ENCODE data around the gene BRD1.
"Not testable (repeated sequence)": the region's sequence is repeated elsewhere in the genome, so short reads cannot be mapped to it uniquely, and the experiment has no call there.

The BRD1 gene

DNA sequence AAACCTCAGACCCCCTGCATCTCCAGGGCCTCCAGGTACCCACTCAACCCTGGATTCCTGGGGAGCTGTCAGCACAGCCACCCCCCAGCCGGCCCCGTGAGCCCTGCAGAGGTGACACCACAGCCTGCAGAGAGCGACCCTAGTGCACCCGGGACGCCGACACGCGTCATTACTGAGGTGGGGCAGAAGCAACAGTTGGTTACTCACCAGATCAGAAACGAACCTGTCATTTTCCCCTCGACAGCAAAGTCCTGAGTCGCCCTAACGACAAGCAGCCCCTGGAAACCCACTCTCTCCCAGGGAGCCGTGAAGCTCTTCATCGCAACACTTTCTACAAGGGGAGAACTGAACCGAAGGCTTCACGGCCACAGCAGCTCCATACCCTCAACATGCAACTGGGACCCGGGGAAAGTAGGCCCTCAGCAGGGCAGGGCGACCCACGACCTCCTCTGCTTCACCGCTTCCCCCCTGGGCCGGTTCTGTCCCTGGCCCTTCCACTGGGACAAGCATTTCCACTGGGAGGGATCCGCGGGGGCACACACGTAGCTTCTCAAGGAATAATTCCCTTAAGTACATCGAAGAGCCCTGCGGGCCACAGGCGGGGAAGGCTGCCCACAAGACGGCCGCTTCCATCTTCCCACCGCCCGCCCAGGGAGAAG, 1.6 kb downstream of the BRD1 start:
- DNase-seq = peak; percentile 28 to 56 (median 46)

DNA sequence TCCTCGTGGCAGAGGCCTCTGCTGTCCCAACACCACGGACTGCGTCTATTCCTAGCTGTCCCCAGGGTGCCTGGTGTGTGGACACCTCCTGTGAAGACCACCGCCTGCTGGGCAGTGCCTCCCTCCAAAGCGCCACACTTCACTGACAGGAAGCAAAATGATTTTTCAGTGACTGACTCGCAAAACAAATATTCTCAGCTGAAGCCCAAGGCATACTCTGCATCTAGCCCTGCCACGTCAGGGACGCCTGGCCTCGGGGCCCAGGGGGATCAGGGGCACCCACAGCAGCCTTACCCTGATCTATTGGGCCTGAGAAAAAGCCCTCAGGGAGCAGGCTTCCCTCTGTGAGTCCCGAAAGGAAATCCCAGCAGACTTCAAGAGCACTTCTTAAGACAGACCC, 2.2 kb downstream of the BRD1 start:
- DNase-seq = no peak

DNA sequence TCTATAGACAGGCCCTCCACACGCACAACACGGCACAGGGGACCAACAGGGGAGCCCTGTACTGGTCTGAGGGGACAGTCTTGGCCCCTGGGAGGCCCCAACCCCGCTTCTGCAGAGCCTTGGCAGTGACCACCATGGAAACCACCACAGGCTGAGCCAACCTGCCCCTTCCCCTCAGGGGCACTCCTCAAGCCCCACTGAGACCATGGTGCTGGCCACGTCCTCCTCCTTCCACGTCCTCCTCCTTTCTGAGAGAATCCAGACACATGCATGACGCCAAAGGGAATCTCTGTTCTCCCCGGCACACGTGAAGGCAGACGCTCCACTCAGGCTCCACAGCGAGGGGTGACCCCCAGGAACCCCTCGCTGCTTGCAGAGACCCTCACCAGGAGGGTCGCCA, 2.7 kb downstream of the BRD1 start:
- DNase-seq = no peak

DNA sequence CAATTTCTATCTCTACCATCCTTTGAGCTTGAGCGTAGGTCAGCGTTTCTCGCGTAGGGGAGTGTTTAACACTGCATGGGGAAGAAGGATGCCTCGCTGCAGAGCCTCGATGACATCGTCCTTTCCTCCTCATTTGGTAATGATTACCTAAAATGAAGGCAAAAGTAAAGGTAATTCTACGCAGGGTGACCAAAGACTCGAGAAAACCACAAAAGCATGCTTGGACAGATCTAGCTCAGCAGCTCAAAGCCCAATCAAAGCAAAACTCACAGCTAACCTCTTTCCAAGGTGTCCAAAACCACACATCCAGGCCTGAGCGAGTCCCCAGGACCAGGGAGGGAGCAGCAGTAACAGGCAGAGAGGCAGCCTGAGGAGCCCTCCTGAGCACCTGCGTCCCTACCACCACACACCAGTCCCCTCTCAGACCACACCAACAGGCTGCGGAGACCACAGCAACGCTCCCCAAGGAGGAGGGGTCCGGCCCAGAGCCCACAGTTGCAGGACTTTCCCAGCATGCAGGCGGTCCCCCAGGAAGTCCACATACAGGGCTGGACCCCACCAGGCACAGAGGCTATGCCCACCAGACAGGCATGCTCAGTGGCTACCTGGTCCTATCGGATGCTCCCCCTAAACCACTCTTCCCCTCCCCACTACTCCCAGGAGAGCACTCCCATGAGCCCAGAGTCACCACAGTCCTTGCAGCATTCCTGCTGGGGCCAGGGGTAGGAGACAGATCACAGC, 3.3 kb downstream of the BRD1 start:
- DNase-seq = no peak

DNA sequence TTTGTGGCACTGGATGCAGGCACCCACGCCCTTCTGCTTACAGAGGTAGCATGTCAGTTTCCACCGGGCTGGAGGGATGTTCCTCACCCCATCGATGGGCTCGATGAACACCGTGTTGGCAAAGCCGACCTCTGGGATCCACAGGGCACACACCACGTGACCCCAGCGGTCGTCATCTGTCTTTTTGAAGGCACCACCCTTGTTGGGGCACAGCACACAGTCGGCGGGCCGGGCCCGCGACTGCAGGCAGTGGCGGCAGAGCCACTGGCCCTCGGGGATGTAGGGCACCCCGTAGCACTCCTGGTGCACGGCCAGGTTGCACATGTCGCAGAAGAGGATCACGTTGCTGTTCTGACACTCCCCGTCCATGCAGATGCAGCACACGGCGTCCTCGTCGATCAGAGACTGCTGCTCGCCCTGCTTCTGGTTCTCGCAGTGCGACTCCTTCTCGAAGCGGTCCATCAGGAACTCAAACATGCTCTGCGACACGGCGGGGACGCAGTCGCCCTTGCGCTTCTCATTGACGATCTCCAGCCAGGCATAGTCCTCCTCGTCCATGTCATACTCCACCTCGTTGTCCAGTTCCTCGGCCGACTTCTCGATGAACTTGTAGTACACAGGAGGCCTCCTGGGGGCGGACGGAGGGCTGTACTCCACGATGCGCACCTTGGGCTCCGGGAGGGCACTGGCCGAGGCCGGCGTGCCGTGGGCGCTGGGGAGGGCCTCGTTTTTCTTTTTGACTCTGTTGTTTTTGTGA, 4.2 kb downstream of the BRD1 start:
- DNase-seq = no peak

DNA sequence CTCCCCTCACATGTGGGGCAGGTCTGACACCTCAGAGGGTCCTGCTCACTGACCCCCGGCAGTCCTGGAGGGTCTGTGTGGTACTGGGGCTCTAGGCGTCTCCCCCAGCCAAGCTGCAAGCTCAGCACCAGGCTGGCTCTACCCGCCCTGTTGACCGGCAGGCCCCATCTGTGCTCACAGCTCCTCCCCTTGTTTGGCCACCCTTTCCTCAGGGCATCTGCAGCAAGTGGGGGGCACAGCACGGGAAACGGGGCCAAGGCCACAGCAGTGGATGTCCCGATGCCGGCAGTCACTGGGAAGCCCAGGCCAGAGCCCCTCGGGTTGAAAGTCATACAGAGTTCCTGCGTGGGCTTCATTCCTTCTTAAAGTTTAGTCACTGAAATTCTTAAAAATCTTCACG, 5.9 kb downstream of the BRD1 start:
- not testable (repeated sequence) for DNase-seq

DNA sequence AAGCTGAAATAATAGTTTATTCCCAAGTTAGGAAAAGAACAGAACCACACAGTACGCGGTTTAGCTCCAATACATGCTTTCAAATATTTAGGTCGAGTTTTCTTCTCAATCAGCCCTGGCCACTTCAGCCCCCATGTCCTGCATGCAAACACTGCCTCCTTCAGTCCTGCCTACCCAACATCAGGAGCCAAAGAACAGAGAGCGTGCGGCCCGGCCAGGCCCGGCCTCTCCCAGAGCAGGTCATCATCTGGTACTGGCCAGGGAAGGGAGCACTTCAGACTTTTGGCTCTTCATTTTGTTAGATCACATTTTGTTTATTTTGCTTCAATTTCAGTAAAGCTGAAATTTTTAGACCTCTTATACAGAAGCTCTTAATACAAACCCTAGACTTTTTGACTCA, 6.7 kb downstream of the BRD1 start:
- no peak for DNase-seq

DNA sequence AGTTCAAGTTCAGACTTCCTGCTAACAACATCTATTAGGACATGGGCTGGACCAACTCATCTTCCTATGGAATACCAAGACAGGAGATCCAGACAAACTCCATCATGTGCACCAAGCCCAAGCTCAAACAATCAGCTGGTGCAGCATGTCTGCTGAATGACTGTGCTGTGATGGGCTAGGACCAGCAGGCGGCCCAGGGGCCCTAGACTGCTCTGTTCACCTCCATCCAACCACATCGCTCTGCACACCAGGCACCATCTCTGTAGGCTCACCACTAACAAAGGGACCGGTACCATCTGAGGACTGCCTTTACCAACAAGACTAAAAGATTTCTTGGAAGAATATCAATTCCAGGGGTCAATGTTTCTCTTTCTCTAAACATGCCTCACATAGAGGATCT, 10.3 kb downstream of the BRD1 start:
- no peak for DNase-seq

DNA sequence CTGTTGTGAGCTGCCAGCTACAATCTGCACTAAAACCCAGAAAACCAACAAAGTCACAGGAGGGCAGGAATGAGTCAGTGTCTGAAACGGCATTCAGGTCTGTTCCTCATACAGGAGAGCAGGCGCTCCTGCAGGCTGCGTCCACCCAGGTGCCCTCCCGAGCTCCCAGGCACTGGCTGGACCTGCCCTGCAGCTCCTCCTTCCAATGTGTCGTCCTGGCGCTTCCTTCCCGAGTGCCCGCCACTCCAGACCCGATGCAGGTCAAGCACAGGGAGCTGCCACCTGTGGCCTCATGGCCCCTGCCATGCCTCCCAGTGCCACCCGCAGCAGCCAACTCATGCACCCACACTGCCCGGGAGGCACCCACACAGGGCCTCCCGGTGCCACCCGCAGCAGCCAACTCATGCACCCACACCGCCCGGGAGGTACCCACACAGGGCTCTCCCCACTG, 12.0 kb downstream of the BRD1 start:
- no peak for DNase-seq

DNA sequence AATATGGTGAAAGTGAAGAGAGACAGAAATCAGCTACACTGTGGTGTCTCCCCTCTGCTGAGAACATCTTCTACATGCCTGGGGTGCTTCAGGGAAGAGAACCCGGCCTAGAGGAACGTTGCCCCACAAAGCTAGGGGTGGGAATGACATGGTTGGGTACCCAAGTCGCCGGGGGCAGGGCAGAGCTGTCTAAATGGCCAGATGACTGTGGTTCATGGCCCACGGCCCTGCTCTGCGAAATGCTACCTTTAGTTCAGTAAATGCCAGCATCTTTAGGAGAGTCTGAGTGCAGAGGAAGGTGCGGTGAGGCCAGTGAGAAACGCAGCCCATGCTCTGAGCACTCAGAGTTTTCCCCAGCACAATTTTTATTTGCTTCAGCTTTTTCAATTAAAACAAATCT, 12.8 kb downstream of the BRD1 start:
- no peak for DNase-seq

DNA sequence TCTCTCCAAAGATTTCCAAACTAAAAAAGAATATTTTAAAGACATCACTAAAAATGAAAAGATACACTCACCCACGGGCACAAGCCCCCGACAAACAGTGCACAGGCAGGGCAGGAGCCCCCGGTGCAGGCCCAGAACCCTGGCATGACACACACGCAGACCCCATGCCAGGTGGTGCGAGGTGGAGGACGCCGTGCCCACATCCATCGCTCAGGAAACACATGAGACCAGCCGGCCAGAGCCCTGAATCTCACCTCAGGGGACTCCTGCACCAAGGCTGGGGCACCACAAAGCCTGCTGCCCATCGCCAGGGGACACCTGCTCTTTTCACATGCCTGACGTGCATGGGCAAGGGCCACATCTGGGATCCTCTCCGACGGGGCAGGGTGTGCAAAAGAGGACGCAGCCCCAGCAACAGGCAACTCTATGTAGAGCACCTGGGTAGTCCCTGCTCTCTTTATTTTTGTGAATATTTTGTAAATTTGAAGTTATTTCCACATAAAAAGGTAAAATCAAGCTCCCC, 13.4 kb downstream of the BRD1 start:
- no peak for DNase-seq

DNA sequence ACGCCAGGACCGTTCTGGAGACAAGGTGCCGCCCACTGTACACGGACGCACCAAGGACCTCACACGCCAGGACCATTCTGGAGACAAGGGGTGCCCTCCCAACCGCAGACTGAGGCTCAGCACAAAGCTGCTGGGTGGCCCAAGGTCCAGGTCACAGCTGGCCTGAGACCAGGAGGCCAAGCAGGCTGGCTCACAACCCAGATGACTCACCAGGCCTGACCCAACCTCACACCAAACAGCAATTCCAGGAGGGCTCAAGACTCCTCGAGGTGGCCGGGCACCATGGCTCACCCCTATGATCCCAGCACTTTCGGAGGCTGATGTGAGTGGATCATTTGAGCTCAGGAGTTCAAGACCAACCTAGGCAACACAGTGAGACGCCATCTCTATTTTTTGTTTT, 14.8 kb downstream of the BRD1 start:
- DNase-seq = no peak

DNA sequence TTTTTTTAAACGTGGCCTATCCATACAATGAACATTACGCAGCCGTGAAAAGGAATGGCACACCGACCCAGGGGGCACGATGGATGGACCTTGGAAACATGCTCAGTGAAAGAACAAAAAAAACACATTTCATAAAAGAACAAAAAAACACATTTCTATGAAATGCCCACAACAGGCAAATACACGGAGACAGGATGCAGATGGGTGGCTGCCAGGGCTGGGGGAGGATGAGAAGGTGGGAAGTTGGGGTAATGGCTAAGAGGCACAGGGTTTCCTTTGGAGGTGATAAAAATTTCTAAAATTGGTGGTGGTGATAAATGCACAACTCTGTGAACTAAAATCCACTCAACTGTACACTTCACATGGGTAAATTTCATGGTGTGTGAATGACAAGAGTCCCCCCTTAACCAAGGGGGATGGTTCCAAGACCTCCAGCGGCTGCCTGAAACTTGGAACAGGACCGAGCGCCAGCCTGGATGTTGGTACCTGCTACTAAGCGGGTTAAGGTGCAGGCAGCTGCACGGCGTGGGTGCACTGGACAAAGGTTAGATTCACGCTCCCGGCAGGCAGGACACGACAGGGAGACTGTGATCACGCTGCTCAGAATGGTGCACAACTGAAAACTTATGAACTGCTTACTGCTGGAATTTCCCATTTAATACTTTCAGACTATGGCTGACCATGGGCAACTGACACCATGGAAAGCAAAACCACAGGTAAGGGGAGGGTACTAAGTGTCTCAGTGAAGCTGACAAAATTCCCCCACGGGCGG, 16.5 kb downstream of the BRD1 start:
- no peak for DNase-seq

DNA sequence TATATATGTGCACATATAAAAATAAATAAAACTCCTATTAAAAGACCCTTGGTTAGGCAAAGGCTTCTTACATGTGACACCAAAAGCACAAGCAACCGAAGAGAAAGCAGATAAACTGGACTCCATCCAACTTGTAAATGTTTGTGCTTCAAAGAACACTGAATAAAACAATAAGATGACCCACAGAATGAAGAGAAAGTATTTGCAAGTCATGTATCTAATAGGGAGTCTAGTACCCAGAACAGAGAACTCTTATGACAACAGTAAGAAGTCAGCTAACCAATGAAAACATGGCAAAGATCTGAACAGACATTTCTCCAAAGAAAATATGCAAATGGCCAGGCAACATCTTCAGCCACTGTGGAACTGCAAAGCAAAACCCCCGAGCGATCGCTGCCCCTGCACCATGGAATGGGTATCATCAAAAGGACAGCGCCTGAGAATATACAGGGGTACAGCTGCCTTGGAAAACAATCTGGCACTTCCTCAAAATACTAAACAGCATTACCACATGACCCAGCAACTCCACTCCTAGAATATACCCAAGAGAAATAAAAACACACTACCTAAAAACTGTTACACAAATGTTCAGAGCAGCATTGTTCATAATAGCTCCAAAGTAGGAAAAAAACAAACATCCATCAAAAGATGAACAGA, 17.2 kb downstream of the BRD1 start:
- no peak for DNase-seq

DNA sequence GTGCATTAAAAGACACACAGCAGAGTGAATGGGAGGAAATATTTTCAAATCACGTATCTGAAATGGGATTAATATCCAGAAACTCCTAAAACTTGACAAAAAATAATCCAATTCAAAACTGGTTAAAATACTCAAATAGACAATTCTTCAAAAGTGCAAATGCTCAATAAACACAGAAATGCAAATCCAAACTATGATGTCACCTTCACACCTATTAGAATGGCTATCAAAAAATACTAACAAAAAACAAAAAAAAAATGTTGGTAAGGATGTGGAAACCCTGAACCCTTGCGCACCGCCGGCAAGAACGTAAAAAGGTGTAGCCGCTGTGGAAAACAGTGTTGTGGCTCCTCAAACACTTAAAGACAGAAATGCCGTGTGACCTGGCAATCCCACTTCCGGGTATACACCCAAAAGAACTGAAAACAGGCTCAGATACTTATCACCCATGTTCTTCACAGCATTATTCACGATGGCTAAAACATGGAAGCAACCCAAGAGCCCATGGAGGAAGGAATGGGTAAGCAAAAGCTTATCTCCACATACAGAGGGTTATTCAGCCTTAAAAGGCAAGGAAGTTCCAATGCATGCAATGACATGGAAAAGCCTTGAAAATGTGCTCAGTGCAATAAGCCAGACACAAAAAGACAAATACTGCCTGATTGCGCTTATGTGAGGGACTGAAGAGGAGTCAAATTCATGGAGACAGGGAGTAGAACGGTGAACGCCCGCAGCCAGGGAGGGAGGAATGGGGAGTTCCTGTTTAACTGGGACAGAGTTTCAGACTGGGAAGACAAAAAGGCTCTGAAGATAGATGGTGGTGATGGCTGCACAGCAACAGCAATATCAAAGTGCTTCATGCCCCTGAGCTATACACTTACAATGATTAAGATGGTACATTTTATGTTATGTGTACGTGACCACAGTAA, 19.6 kb downstream of the BRD1 start:
- peak; percentile 11 to 82 (median 56) for DNase-seq

DNA sequence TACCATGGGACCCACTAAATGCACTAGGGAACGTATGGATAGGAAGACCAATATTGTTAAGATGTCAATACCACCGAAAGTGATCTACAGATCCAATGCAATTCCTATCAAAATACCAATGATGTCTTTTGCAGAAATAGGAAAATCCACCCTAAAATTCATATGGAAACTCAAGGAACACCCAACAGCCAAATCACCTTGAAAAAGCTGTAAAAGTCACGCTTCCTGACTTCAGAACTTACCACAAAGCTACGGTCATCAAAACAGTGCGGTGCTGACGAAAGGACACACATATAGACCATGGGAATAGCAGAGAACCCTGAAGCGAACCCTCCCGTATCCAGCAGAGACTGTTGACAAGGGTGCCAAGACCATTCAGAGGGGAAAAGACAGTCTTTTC, 20.5 kb downstream of the BRD1 start:
- DNase-seq = no peak

DNA sequence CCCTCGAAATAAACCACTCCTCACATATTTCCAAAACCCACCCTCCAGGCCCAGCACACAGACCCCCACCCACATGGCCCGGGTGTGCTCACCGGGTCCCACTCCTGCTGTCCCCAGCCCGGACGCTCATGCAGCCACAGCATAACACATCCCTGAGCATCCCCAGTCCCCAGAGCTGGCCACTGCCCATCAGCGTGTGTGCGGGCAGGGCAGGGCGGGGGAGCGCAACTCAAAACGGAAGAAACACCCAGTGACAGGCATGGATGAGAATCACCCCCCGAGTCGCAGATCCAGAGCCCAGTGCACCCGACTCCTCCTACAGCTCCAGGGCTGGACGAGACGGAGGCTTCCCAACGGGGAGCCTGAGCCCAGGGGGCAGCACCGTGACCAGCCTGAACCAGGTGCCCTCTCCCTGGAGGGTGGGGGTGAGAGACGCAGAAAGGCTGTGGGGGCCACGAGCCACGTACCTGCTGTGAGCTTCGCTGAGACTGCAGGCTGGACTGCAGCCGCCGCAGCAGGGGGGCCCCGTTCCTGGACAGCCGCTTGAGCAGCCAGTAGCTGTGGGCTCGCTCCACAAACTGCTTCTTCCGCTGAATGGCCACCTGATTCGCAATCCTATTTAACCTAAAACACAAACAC, 23.8 kb downstream of the BRD1 start:
- DNase-seq = no peak

DNA sequence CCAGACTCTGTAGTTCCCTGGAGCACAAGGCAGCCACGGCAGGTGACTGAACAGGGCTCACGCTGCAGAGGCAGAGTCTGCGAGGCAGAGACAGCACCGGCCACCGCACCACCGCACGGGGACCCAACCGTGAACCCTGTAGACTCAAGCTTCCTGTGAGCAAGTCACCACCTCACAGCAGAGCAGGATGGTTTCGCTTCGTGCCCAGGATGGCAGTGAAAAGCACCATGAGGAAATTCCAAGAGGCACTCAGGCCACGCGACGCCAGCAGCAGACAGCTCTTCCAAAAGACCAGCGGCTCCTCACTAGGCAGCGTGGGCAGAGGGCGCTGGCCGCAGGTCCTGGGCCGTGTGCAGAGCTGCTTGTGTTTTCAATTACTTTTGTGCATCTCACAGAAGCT, 24.5 kb downstream of the BRD1 start:
- DNase-seq = no peak

DNA sequence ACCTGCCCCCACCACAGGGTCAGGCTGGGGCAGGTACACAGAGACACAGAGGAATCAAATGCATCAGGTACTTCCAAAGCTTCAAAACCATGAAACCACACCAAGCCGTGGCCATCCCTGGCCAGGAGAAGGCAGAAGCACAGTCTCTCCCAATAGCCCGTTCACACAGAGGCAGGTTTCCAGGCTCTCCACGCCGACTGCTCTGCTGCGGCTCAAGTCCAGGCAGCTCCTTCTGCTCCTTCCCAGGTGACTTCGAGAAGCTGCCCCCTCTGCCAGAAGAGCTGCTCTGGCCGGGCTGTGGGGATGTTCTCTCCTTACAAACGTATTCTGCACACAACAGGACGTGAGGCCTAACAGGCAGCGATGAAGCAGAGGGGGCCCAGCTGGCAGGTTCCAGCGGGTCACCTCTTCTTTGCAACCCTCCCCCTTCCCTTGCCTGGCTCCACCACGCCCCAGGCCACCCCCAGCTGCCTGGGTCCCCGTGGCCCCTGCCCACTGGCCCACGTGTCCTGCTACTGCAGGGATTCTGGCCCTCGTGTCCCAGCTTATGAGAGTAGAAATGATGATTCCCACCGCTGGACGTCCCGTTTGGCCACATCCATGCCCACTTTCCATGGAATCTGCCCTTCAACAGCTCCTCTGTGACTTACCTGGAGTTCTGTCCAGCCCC, 26.1 kb downstream of the BRD1 start:
- DNase-seq = no peak
